HepG2 (cell line): ENCODE results near the gene TRMT10C. TPM values are rescaled to one million over a fixed set of nuclear protein-coding genes. Genes with fewer than 3 reads are reported as not detected.
"Not testable (repeated sequence)": the region's sequence is repeated elsewhere in the genome, so short reads cannot be mapped to it uniquely, and the experiment has no call there.

Source experiments
- ATAC-seq: fragments of 200-7000 bp; cut with Tn5 transposase; 3 replicates; pipeline ENCODE4 v1.9.1; 2020; ENCODE audit warnings: mild to moderate bottlenecking, moderate library complexity
- BruUV-seq: library from RNA; stranded (reverse); fragments of 400-500 nt; replicated peaks from 2 replicates; lab custom pipeline; 2021; lab: Mats Ljungman, UMichigan
- CTCF ChIA-PET: fragments of 300-600 bp; formaldehyde crosslinking; extraction: SDS; loops from one replicate; lab custom pipeline; 2021; ENCODE audit warnings: low total read pairs, inconsistent platforms, low intra/inter-chr PET ratio; lab: Yijun Ruan, JAX
- POLR2A ChIA-PET: fragments of 350-600 bp; sonication (Branson Sonifier 250); formaldehyde crosslinking; loops from one replicate; lab custom pipeline; 2020; ENCODE audit warnings: antibody characterized with exemption, inconsistent platforms; lab: Yijun Ruan, JAX
- DNase-seq: peaks from one replicate; pipeline ENCODE4 v3.0.0-alpha.2; 2015; ENCODE audit warnings: low spot score
- FAIRE-seq: peaks from 3 replicates; lab custom pipeline; 2011; peaks lifted over from hg19 to GRCh38; lab: Jason Lieb, UNC
- H2AFZ ChIP-seq: one replicate; pipeline ENCODE4 v1.6.1; 2011; ENCODE audit warnings: low read length, inconsistent platforms
- H3K27ac ChIP-seq: fragments of 300-600 bp; 3 replicates; pipeline ENCODE4 v1.8.0; 2011; ENCODE audit warnings: mixed run types, mild to moderate bottlenecking, mixed read lengths, low read length, inconsistent platforms; ENCODE audit not compliant: insufficient read depth; ENCODE audit errors: extremely low read length
- H3K27me3 ChIP-seq, 2 experiments: fragments of 200-600 bp in 1 of 2; 2 replicates in 1 of 2; 3 replicates in 1 of 2; pipeline versions ENCODE4 v1.6.0 to v1.8.0; 2011; ENCODE audit warnings: low read length in 2 of 2, mild to moderate bottlenecking in 2 of 2, moderate library complexity in 2 of 2, inconsistent platforms in 1 of 2; ENCODE audit not compliant: insufficient read depth in 2 of 2, control insufficient read depth in 1 of 2
- H3K36me3 ChIP-seq, 2 experiments: fragments of 200-600 bp in 1 of 2; replicated peaks in 1 of 2; 2 replicates in 1 of 2; 3 replicates in 1 of 2; pipeline versions ENCODE4 v1.5.1 to v1.8.0; 2011; ENCODE audit warnings: low read length in 2 of 2, inconsistent platforms in 1 of 2; ENCODE audit not compliant: insufficient read depth in 2 of 2, control insufficient read depth in 1 of 2
- H3K4me1 ChIP-seq: 2 replicates; pipeline ENCODE4 v1.5.1; 2012; ENCODE audit warnings: low read length, inconsistent platforms; ENCODE audit not compliant: insufficient read depth
- H3K4me2 ChIP-seq: 2 replicates; pipeline ENCODE4 v1.6.0; 2011; ENCODE audit warnings: low read depth, low read length, inconsistent platforms
- H3K4me3 ChIP-seq, 3 experiments: fragments of 200-600 bp in 1 of 3; sonication (generic), shearing (Covaris generic) in 1 of 3; replicated peaks in 1 of 3; 2 replicates each; pipeline ENCODE4 v1.5.1; 2011 to 2016; ENCODE audit warnings: low read length in 3 of 3, inconsistent platforms in 2 of 3, low read depth in 2 of 3, mild to moderate bottlenecking in 2 of 3, control low read depth in 1 of 3, mixed read lengths in 1 of 3; ENCODE audit not compliant: insufficient read depth in 1 of 3
- H3K79me2 ChIP-seq: one replicate; pipeline ENCODE4 v1.6.1; 2011; ENCODE audit warnings: low read length, inconsistent platforms; ENCODE audit not compliant: insufficient read depth
- H3K9ac ChIP-seq: 2 replicates; pipeline ENCODE4 v1.6.0; 2011; ENCODE audit warnings: mild to moderate bottlenecking, low read depth, low read length, inconsistent platforms; ENCODE audit not compliant: insufficient read depth
- H3K9me3 ChIP-seq: 2 replicates; pipeline ENCODE4 v1.5.1; 2012; ENCODE audit warnings: mild to moderate bottlenecking, low read length
- H4K20me1 ChIP-seq: 2 replicates; pipeline ENCODE4 v1.6.0; 2011; ENCODE audit warnings: inconsistent platforms, mild to moderate bottlenecking, low read length, moderate library complexity; ENCODE audit not compliant: insufficient read depth
- CEBPB ChIP-seq: IDR thresholded peaks from 2 replicates; pipeline ENCODE4 v1.6.1; 2011; ENCODE audit warnings: low read depth, low read length, improper control_type of control experiment, borderline replicate concordance
- CEBPG ChIP-seq: IDR thresholded peaks from 2 replicates; pipeline ENCODE4 v1.6.1; 2016
- CREB1 ChIP-seq, 2 experiments: fragments of 450-650 bp in 1 of 2; IDR thresholded peaks; 2 replicates each; pipeline ENCODE4 v1.6.1; 2016 to 2017; ENCODE audit warnings: control low read depth in 1 of 2, mild to moderate bottlenecking in 1 of 2, missing compliant biosample characterization in 1 of 2, missing genetic modification characterization in 1 of 2
- GATAD2A ChIP-seq: IDR thresholded peaks from 2 replicates; pipeline ENCODE4 v1.6.1; 2016
- POGZ ChIP-seq: sonication (generic); formaldehyde crosslinking; IDR thresholded peaks from 2 replicates; pipeline ENCODE4 v1.4.0; 2020; ENCODE audit warnings: mild to moderate bottlenecking, missing genetic modification reagents
- SAP130 ChIP-seq: IDR thresholded peaks from 2 replicates; pipeline ENCODE4 v1.6.1; 2016; ENCODE audit warnings: low read depth
- SOX13 ChIP-seq, 3 experiments: fragments of 450-650 bp in 1 of 3; sonication (generic) in 1 of 3; formaldehyde crosslinking in 1 of 3; IDR thresholded peaks in 2 of 3; conservative IDR thresholded peaks in 1 of 3; 2 replicates each; pipeline versions ENCODE4 v1.5.0 to v1.6.1; 2016 to 2020; ENCODE audit warnings: antibody characterized with exemption in 1 of 3, mild to moderate bottlenecking in 1 of 3, missing compliant biosample characterization in 1 of 3, missing genetic modification reagents in 1 of 3, moderate library complexity in 1 of 3
- SOX5 ChIP-seq: IDR thresholded peaks from 2 replicates; pipeline ENCODE4 v1.6.1; 2016; ENCODE audit warnings: borderline replicate concordance
- SOX6 ChIP-seq, 2 experiments: fragments of 450-650 bp in 1 of 2; sonication (generic) in 1 of 2; formaldehyde crosslinking in 1 of 2; IDR thresholded peaks; 2 replicates each; pipeline versions ENCODE4 v1.4.0 to v1.6.1; 2017 to 2020; ENCODE audit warnings: antibody characterized with exemption in 1 of 2, mild to moderate bottlenecking in 1 of 2, missing genetic modification reagents in 1 of 2
- ZFX ChIP-seq: sonication (generic); formaldehyde crosslinking; IDR thresholded peaks from 2 replicates; pipeline ENCODE4 v1.4.0; 2020; ENCODE audit warnings: mild to moderate bottlenecking, low read depth, missing genetic modification reagents, moderate library complexity
- ZFY ChIP-seq: sonication (generic); formaldehyde crosslinking; IDR thresholded peaks from 2 replicates; pipeline ENCODE4 v1.4.0; 2020; ENCODE audit warnings: missing genetic modification reagents
- ZNF432 ChIP-seq: sonication (generic); formaldehyde crosslinking; IDR thresholded peaks from 2 replicates; pipeline ENCODE4 v1.5.0; 2020; ENCODE audit warnings: missing genetic modification reagents, mild to moderate bottlenecking, borderline replicate concordance
- WGBS: methylation state at CpG from one replicate; pipeline ENCODE4 v1.1.6; 2017; ENCODE audit warnings: low lambda C conversion rate; 5-methylcytosine and 5-hydroxymethylcytosine counted together
- in situ Hi-C: cut with HindIII; loops from 2 replicates; pipeline ENCODE4 v1.10.0; 2017; ENCODE audit warnings: low pct_unique_long_range_greater_than_20kb; ENCODE audit not compliant: extremely low pct_ligation_motif_present
- intact Hi-C: fragments of 100-400 bp; cut with micrococcal nuclease; formaldehyde crosslinking; loops from one replicate; pipeline ENCODE4 v1.10.0; 2022; ENCODE audit not compliant: unreplicated experiment
- polyA plus RNA-seq, 8 experiments: library from polyadenylated mRNA; depleted of rRNA in 3 of 8; stranded (reverse) in 7 of 8; unstranded in 1 of 8; fragments of >200 nt; fragmentation: Illumina TruSeq in 4 of 8; extraction: Trizol in 4 of 8; gene quantifications; 2 replicates each; pipeline versions ENCODE4 v1.2.1 to v1.2.3, GENCODE V29; 2011 to 2016; ENCODE audit warnings: low read depth in 4 of 8, missing spikeins in 1 of 8, mixed read lengths in 1 of 8; ENCODE audit not compliant: insufficient read depth in 1 of 8
- total RNA-seq, 5 experiments: library from RNA; depleted of rRNA; stranded (reverse); fragments of >200 nt; fragmentation: Illumina TruSeq; extraction: Trizol; gene quantifications; 2 replicates each; pipeline ENCODE4 v1.2.3, GENCODE V29; 2016; ENCODE audit warnings: low read depth in 1 of 5
- TF ChIP-seq, protein P1 (sequence below): IDR thresholded peaks from 2 replicates; pipeline ENCODE4 v1.6.1; 2016; ENCODE audit warnings: low read depth

TRMT10C gene
- total and polyA plus RNA-seq, 2 of the 13 experiments (the other 11 are each of a cell fraction or from before 2014, with no cell fraction given): 10.8 to 39.2 TPM

- Histone ChIP-seq H3K27ac (peak overlapping the region; percentile 37), H3K4me1 (peaks cover 17% of the 10 kb centered on the region)
- in situ Hi-C loops; H3K36me3 ChIP-seq; BruUV-seq; H3K9ac ChIP-seq; H3K27me3 ChIP-seq; H3K79me2 ChIP-seq; CTCF ChIA-PET; H3K4me2 ChIP-seq; H2AFZ ChIP-seq; H4K20me1 ChIP-seq; H3K9me3 ChIP-seq; H3K4me3 ChIP-seq; TF ChIP-seq CREB1, SOX6, SOX13 (IDR thresholded peaks at IDR 0.05): not testable (repeated sequence)
- TF ChIP-seq CREB1 (CRISPR knock-in tag; IDR thresholded peaks at IDR 0.05): peak; percentile 41; the same call in 1 of the 2 replicates
- peak; percentile 24; the same call in 1 of the 2 replicates for TF ChIP-seq SOX6 (CRISPR knock-in tag; IDR thresholded peaks at IDR 0.05)
- TF ChIP-seq SOX5 (CRISPR knock-in tag): 0 out of 2 replicates have a peak, but pooled peaks have one; percentile 11
- TF ChIP-seq CEBPB: peak; percentile 47; the same call in 1 of the 2 replicates
- peak; percentile 55 for TF ChIP-seq ZFX
- peak; percentile 86; the same call in 1 of the 2 replicates for TF ChIP-seq ZNF432 (CRISPR knock-in tag)
- TF ChIP-seq, protein P1, sequence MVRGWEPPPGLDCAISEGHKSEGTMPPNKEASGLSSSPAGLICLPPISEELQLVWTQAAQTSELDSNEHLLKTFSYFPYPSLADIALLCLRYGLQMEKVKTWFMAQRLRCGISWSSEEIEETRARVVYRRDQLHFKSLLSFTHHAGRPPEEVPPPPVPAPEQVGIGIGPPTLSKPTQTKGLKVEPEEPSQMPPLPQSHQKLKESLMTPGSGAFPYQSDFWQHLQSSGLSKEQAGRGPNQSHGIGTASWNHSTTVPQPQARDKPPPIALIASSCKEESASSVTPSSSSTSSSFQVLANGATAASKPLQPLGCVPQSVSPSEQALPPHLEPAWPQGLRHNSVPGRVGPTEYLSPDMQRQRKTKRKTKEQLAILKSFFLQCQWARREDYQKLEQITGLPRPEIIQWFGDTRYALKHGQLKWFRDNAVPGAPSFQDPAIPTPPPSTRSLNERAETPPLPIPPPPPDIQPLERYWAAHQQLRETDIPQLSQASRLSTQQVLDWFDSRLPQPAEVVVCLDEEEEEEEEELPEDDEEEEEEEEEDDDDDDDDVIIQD: 0 out of 2 replicates have a peak, but pooled peaks have one; percentile 34
- TF ChIP-seq ZFY (CRISPR knock-in tag): peak; percentile 76
- TF ChIP-seq SOX13 (CRISPR knock-in tag; conservative IDR thresholded peaks at IDR 0.05 in 1 of 2, IDR thresholded peaks at IDR 0.05 in 1 of 2): peak in 1 of 2 experiments; percentile 20; a peak in 1 of 4 replicates
- peak; percentile 14; the same call in 1 of the 2 replicates for TF ChIP-seq SAP130 (CRISPR knock-in tag)
- 0 out of 2 replicates have a peak, but pooled peaks have one; percentile 22 for TF ChIP-seq GATAD2A
- TF ChIP-seq POGZ (CRISPR knock-in tag): 0 out of 2 replicates have a peak, but pooled peaks have one; percentile 26
- peak; percentile 65 for TF ChIP-seq CEBPG
- POLR2A ChIA-PET: interaction anchor here (1.3 kb wide), 1 partner anchor 39 kb away, joined by 3 read pairs; the partner anchor contains the start of gene PCNP
- WGBS: 30% methylated on average over 8 of the region's 9 CpGs
- peak; percentile 74 for FAIRE-seq
- DNase-seq: peak; percentile 29
- ATAC-seq: peak; percentile 70
- intact Hi-C loops: loop anchor here (2.0 kb wide), 1 partner anchor 20 kb away; no protein-coding TSS in a partner anchor
Observed at GRCh38 chr3:101613014-101613413, 51.3 kb downstream of the TRMT10C start.
